Measurements from ENCODE around the gene RMND1. TPM values are rescaled to one million over a fixed set of nuclear protein-coding genes. Genes with fewer than 3 reads are reported as not detected.

The RMND1 gene
- total RNA-seq, 1 donor from 2014 or later = 44.0 TPM

GRCh38 chr6:151494235-151494935, 42.5 kb upstream of the RMND1 start:
- DNase-seq (ENCODE audit: low spot score) = peak; percentile 61
- H3K4me1 ChIP-seq = no peaks in the 10 kb centered on the region
- H4K20me1 ChIP-seq (ENCODE audit: low read depth) = no peaks in the 10 kb centered on the region
- Mint-ChIP-seq H3K4me1 (peaks cover 6% of the 10 kb centered on the region), H3K36me3 (no peaks in the 10 kb centered on the region), H3K9me3 (no peaks in the 10 kb centered on the region), H3K4me3 (peak overlapping the region; percentile 85), H3K27ac (no peak overlapping the region), H3K27me3 (ENCODE audit: insufficient read depth, low read depth) (peaks cover 14% of the 10 kb centered on the region)
- TF ChIP-seq EZH2phosphoT487 (IDR thresholded peaks at IDR 0.05) (peak; percentile 58), CTCF (IDR thresholded peaks at IDR 0.05) (no peak), EZH2 (IDR thresholded peaks at IDR 0.05) (peak; percentile 66)
- no peaks in the 10 kb centered on the region for H3K9me3 ChIP-seq (ENCODE audit: low read depth)
- H3K9ac ChIP-seq = peak overlapping the region; percentile 26
- peak overlapping the region; percentile 80 for H3K4me3 ChIP-seq
- no peaks in the 10 kb centered on the region for H3K79me2 ChIP-seq (ENCODE audit: low read depth)
- H3F3A ChIP-seq (ENCODE audit: low read depth) = no peaks in the 10 kb centered on the region
- H2AFZ ChIP-seq (replicated peaks) = peak overlapping the region; percentile 99
- H3K4me2 ChIP-seq = peak overlapping the region; percentile 97
- no peak overlapping the region for H3K27ac ChIP-seq
- peaks cover 59% of the 10 kb centered on the region for H3K27me3 ChIP-seq
- no peaks in the 10 kb centered on the region for H3K36me3 ChIP-seq

GRCh38 chr6:151493804-151494234, 41.9 kb upstream of the RMND1 start, which contains the start of gene CCDC170:
Gene CCDC170 (plus strand): TSS chr6:151494017. CDS start chr6:151494129, 112 bp downstream.
- H4K20me1 ChIP-seq (ENCODE audit: low read depth) = no peaks in the 10 kb centered on the region
- peak within 1 kb of the TSS; percentile 80 for H3K4me3 ChIP-seq
- Mint-ChIP-seq H3K36me3 (no peaks in the 10 kb centered on the region), H3K4me3 (peak within 1 kb of the TSS; percentile 85), H3K27ac (no peak within 1 kb of the TSS), H3K27me3 (ENCODE audit: insufficient read depth, low read depth) (peaks cover 14% of the 10 kb centered on the region), H3K4me1 (peaks cover 6% of the 10 kb centered on the region), H3K9me3 (no peaks in the 10 kb centered on the region)
- DNase-seq (ENCODE audit: low spot score) = peak; percentile 73
- H3K79me2 ChIP-seq (ENCODE audit: low read depth) = no peaks in the 10 kb centered on the region
- H3K27ac ChIP-seq = no peak within 1 kb of the TSS
- H3K4me2 ChIP-seq = peak within 1 kb of the TSS; percentile 97
- no peaks in the 10 kb centered on the region for H3F3A ChIP-seq (ENCODE audit: low read depth)
- no peaks in the 10 kb centered on the region for H3K9me3 ChIP-seq (ENCODE audit: low read depth)
- H3K27me3 ChIP-seq = peaks cover 59% of the 10 kb centered on the region
- H3K9ac ChIP-seq = peak within 1 kb of the TSS; percentile 26
- H3K36me3 ChIP-seq = no peaks in the 10 kb centered on the region
- TF ChIP-seq CTCF (IDR thresholded peaks at IDR 0.05) = no peak
- peak within 1 kb of the TSS; percentile 99 for H2AFZ ChIP-seq (replicated peaks)
- no peaks in the 10 kb centered on the region for H3K4me1 ChIP-seq

GRCh38 chr6:151493161-151493803, 41.4 kb upstream of the RMND1 start:
- H3K4me2 ChIP-seq = peak overlapping the region; percentile 97
- no peaks in the 10 kb centered on the region for H3K9me3 ChIP-seq (ENCODE audit: low read depth)
- H3K4me1 ChIP-seq = no peaks in the 10 kb centered on the region
- no peaks in the 10 kb centered on the region for H3K79me2 ChIP-seq (ENCODE audit: low read depth)
- no peak overlapping the region for H3K27ac Mint-ChIP-seq
- no peak overlapping the region for H3K9ac ChIP-seq
- peaks cover 59% of the 10 kb centered on the region for H3K27me3 ChIP-seq
- H3K9me3 Mint-ChIP-seq = no peaks in the 10 kb centered on the region
- peaks cover 6% of the 10 kb centered on the region for H3K4me1 Mint-ChIP-seq
- H4K20me1 ChIP-seq (ENCODE audit: low read depth) = no peaks in the 10 kb centered on the region
- peak overlapping the region; percentile 99 for H2AFZ ChIP-seq (replicated peaks)
- H3K4me3 Mint-ChIP-seq = peak overlapping the region; percentile 85
- peaks cover 14% of the 10 kb centered on the region for H3K27me3 Mint-ChIP-seq (ENCODE audit: insufficient read depth, low read depth)
- no peaks in the 10 kb centered on the region for H3K36me3 ChIP-seq
- peak overlapping the region; percentile 80 for H3K4me3 ChIP-seq
- no peaks in the 10 kb centered on the region for H3F3A ChIP-seq (ENCODE audit: low read depth)
- H3K27ac ChIP-seq = no peak overlapping the region
- no peaks in the 10 kb centered on the region for H3K36me3 Mint-ChIP-seq
- no peak for TF ChIP-seq CTCF (IDR thresholded peaks at IDR 0.05)
- no peak for TF ChIP-seq EZH2phosphoT487 (IDR thresholded peaks at IDR 0.05)
- no peak for TF ChIP-seq EZH2 (IDR thresholded peaks at IDR 0.05)
- no peak for DNase-seq (ENCODE audit: low spot score)

Data from neural progenitor cell (in vitro differentiated cells).